Sigmoid colon (tissue), 7 donors: ENCODE results near the gene CDCA5. TPM values are rescaled to one million over a fixed set of nuclear protein-coding genes. Genes with fewer than 3 reads are reported as not detected.

Source experiments
- DNase-seq: peaks from one replicate; pipeline ENCODE4 v3.0.0-alpha.2; 2019
- H3K27ac ChIP-seq, 4 donors: fragments of 200-600 bp; sonication (generic); one replicate each; pipeline ENCODE4 v1.5.1; 2016 to 2019; ENCODE audit warnings: mild to moderate bottlenecking in 1 of 4
- H3K27me3 ChIP-seq, 3 donors: fragments of 200-600 bp; sonication (generic); one replicate each; pipeline ENCODE4 v1.5.1; 2019; ENCODE audit warnings: mild to moderate bottlenecking in 1 of 3
- H3K36me3 ChIP-seq, 4 donors: fragments of 200-600 bp; sonication (generic); one replicate each; pipeline ENCODE4 v1.5.1; 2016 to 2019
- H3K4me1 ChIP-seq, 4 donors: fragments of 200-600 bp; sonication (generic); one replicate each; pipeline ENCODE4 v1.5.1; 2017 to 2019
- H3K4me3 ChIP-seq, 4 donors: fragments of 200-600 bp; sonication (generic); one replicate each; pipeline ENCODE4 v1.5.1; 2017 to 2019; ENCODE audit warnings: mild to moderate bottlenecking in 2 of 4, moderate library complexity in 1 of 4
- H3K9me3 ChIP-seq, 4 donors: fragments of 200-600 bp in 3 of 4; sonication (generic) in 3 of 4; one replicate each; pipeline versions ENCODE4 v1.5.1 to v1.6.1; 2013 to 2019
- CTCF ChIP-seq, 4 experiments: fragments of 450-650 bp in 3 of 4; fragments of 200-600 bp in 1 of 4; IDR thresholded peaks; one replicate each; pipeline ENCODE4 v1.5.1; 2016 to 2019; ENCODE audit warnings: antibody characterized with exemption in 4 of 4, mild to moderate bottlenecking in 3 of 4, moderate library complexity in 2 of 4
- EP300 ChIP-seq, 4 donors: sonication (generic); formaldehyde crosslinking; IDR thresholded peaks; one replicate each; pipeline ENCODE4 v1.6.1; 2017; ENCODE audit warnings: antibody characterized with exemption in 4 of 4
- POLR2A ChIP-seq, 2 donors: fragments of 450-650 bp; IDR thresholded peaks; one replicate each; pipeline ENCODE4 v1.6.1; 2016; ENCODE audit warnings: antibody characterized with exemption in 2 of 2, mild to moderate bottlenecking in 2 of 2, moderate library complexity in 2 of 2
- POLR2AphosphoS5 ChIP-seq, 4 donors: sonication (generic); formaldehyde crosslinking; IDR thresholded peaks; one replicate each; pipeline ENCODE4 v1.6.1; 2017; ENCODE audit warnings: antibody characterized with exemption in 4 of 4
- WGBS, 2 donors: extraction: QIAGEN DNeasy Blood & Tissue Kit; methylation state at CpG; one replicate each; pipeline ENCODE4 v1.1.7; 2013; 5-methylcytosine and 5-hydroxymethylcytosine counted together
- intact Hi-C: fragments of 100-400 bp; cut with DNase I; formaldehyde crosslinking; loops from one replicate; pipeline ENCODE4 v1.15.1; 2023
- polyA plus RNA-seq, 3 donors: library from polyadenylated mRNA; stranded (reverse); fragments of 200-250 nt; gene quantifications; one replicate each; pipeline ENCODE4 v1.2.3, GENCODE V29; 2013
- total RNA-seq, 4 donors: library from RNA; depleted of rRNA; stranded (reverse); fragments of >200 nt; gene quantifications; one replicate each; pipeline ENCODE4 v1.1.0, GENCODE V29; 2016
- donor health status: healthy with polysubstance abuse.
- donor health status: Bipolar disorder and iron deficiency.
- donor health status: healthy.

CDCA5 gene
- 1 to 10 TPM in 2 of 4 donors, under 1 TPM in 1, not detected in 1; 0.33 to 7.5 (median 3.3) TPM for total RNA-seq
- polyA plus RNA-seq: 10 to 100 TPM in 1 of 3 donors, 1 to 10 TPM in 2; 1.2 to 21.5 (median 6.0) TPM

- H3K27me3 ChIP-seq: no peaks in the 10 kb centered on the region
- intact Hi-C loops: loop anchor here (1.0 to 5.0 kb wide), 4 partner anchors 12 to 71 kb away; partner anchors contain the start of genes SNX15, VPS51 and ZNHIT2
- H3K4me3 ChIP-seq: peak within 1 kb of the TSS; percentile 78 to 84 (median 82)
- H3K4me1 ChIP-seq: peaks cover 0 to 23% (median 20%) of the 10 kb centered on the region in 4 donors
- H3K9me3 ChIP-seq: no peaks in the 10 kb centered on the region
- 0% methylated on average over 79 of the region's 79 CpGs for WGBS, 2 donors
- TF ChIP-seq POLR2A (IDR thresholded peaks at IDR 0.05) (peak in 1 of 2 donors; percentile 48), POLR2AphosphoS5 (IDR thresholded peaks at IDR 0.05) (peak; percentile 83 to 93 (median 92)), CTCF (IDR thresholded peaks at IDR 0.05) (no peak), EP300 (IDR thresholded peaks at IDR 0.05) (peak in 2 of 4 donors; percentile 33 to 82)
- DNase-seq: peak; percentile 97
- peaks cover 15 to 40% (median 27%) of the 10 kb centered on the region in 4 donors for H3K36me3 ChIP-seq
- H3K27ac ChIP-seq: peak within 1 kb of the TSS; percentile 88 to 95 (median 92)
Measured at GRCh38 chr11:65083834-65084597, at the start of gene CDCA5, which contains the start of gene ZFPL1. CDCA5 (minus strand) TSS chr11:65084040; CDS start chr11:65083978, 62 bp downstream. ZFPL1 (plus strand) TSS chr11:65084222; CDS start chr11:65084699, 477 bp downstream.

- H3K27ac ChIP-seq: peak overlapping the region; percentile 94 to 98 (median 96)
Measured at GRCh38 chr11:65132988-65133700, 49.3 kb upstream of the CDCA5 start.

GRCh38 chr11:65132238-65132987 lies 48.6 kb upstream of the CDCA5 start:
- H3K36me3 ChIP-seq: peaks cover 32 to 56% (median 50%) of the 10 kb centered on the region in 4 donors
- peaks cover 0 to 31% (median 25%) of the 10 kb centered on the region in 4 donors for H3K4me1 ChIP-seq
- peak overlapping the region in 1 of 4 donors; percentile 92 for H3K4me3 ChIP-seq
- peak overlapping the region in 2 of 4 donors; percentile 94 to 96 for H3K27ac ChIP-seq
- DNase-seq: peak; percentile 61
- intact Hi-C loops: loop anchor here (5.0 kb wide), 1 partner anchor 130 kb away; the partner anchor contains the start of gene POLA2
- 65 to 69% methylated on average over 10 of the region's 10 CpGs for WGBS, 2 donors
- no peaks in the 10 kb centered on the region for H3K9me3 ChIP-seq
- no peaks in the 10 kb centered on the region for H3K27me3 ChIP-seq
- TF ChIP-seq EP300 (IDR thresholded peaks at IDR 0.05): no peak
- TF ChIP-seq CTCF (IDR thresholded peaks at IDR 0.05): no peak
- TF ChIP-seq POLR2AphosphoS5 (IDR thresholded peaks at IDR 0.05): no peak
- TF ChIP-seq POLR2A (IDR thresholded peaks at IDR 0.05): no peak

More at GRCh38 chr11:65132988-65133700, 49.3 kb upstream of the CDCA5 start:
- Histone ChIP-seq H3K9me3 (no peaks in the 10 kb centered on the region), H3K4me1 (peaks cover 0 to 31% (median 25%) of the 10 kb centered on the region in 4 donors), H3K36me3 (peaks cover 25 to 49% (median 45%) of the 10 kb centered on the region in 4 donors), H3K4me3 (peak overlapping the region; percentile 83 to 93 (median 90)), H3K27me3 (no peaks in the 10 kb centered on the region)
- TF ChIP-seq CTCF (IDR thresholded peaks at IDR 0.05) (no peak), POLR2A (IDR thresholded peaks at IDR 0.05) (no peak), EP300 (IDR thresholded peaks at IDR 0.05) (no peak), POLR2AphosphoS5 (IDR thresholded peaks at IDR 0.05) (no peak)
- DNase-seq: peak; percentile 69
- WGBS, 2 donors: 34 to 40% methylated on average over 18 of the region's 18 CpGs
- intact Hi-C loops: loop anchor here (5.0 kb wide), 1 partner anchor 129 kb away; the partner anchor contains the start of gene POLA2

GRCh38 chr11:65131895-65132237 lies 48.0 kb upstream of the CDCA5 start:
- TF ChIP-seq POLR2AphosphoS5 (IDR thresholded peaks at IDR 0.05) (no peak), EP300 (IDR thresholded peaks at IDR 0.05) (no peak), POLR2A (IDR thresholded peaks at IDR 0.05) (no peak), CTCF (IDR thresholded peaks at IDR 0.05) (no peak)
- no peaks in the 10 kb centered on the region for H3K27me3 ChIP-seq
- WGBS, 2 donors: 75 to 81% methylated on average over 6 of the region's 6 CpGs
- no peak for DNase-seq
- peaks cover 0 to 31% (median 25%) of the 10 kb centered on the region in 4 donors for H3K4me1 ChIP-seq
- H3K9me3 ChIP-seq: no peaks in the 10 kb centered on the region
- no peak overlapping the region for H3K4me3 ChIP-seq
- H3K27ac ChIP-seq: no peak overlapping the region
- H3K36me3 ChIP-seq: peaks cover 34 to 62% (median 53%) of the 10 kb centered on the region in 4 donors
- intact Hi-C loops: loop anchor here (5.0 kb wide), 1 partner anchor 130 kb away; the partner anchor contains the start of gene POLA2
